Heart left ventricle (tissue), 16 donors: ENCODE results near the gene PAN3. TPM values are rescaled to one million over a fixed set of nuclear protein-coding genes. Genes with fewer than 3 reads are reported as not detected.

Experiments
- ATAC-seq, 4 donors: fragments of 200-7000 bp; cut with Tn5 transposase; one replicate each; pipeline ENCODE4 v1.9.1; 2020 to 2022; ENCODE audit warnings: moderate library complexity in 4 of 4, mild to moderate bottlenecking in 3 of 4, moderate number of reproducible peaks in 1 of 4
- DNase-seq, 5 donors: peaks; one replicate each; pipeline ENCODE4 v3.0.0-alpha.2; 2020
- H3K27ac ChIP-seq, 12 donors: fragments of 200-600 bp; sonication (generic) in 4 of 12; one replicate each; pipeline versions ENCODE4 v1.5.0 to v1.8.0; 2016 to 2022; ENCODE audit warnings: mild to moderate bottlenecking in 2 of 12
- H3K27me3 ChIP-seq, 9 donors: fragments of 200-600 bp; sonication (generic) in 2 of 9; one replicate each; pipeline versions ENCODE4 v1.5.1 to v1.8.0; 2016 to 2022; ENCODE audit warnings: mild to moderate bottlenecking in 3 of 9
- H3K36me3 ChIP-seq, 9 donors: fragments of 200-600 bp; sonication (generic) in 2 of 9; one replicate each; pipeline versions ENCODE4 v1.5.0 to v1.8.0; 2018 to 2022; ENCODE audit warnings: mild to moderate bottlenecking in 2 of 9
- H3K4me1 ChIP-seq, 12 donors: fragments of 200-600 bp; sonication (generic) in 4 of 12; one replicate each; pipeline versions ENCODE4 v1.5.0 to v1.8.0; 2016 to 2022; ENCODE audit warnings: mild to moderate bottlenecking in 3 of 12
- H3K4me3 ChIP-seq, 12 donors: fragments of 200-600 bp; sonication (generic) in 4 of 12; one replicate each; pipeline versions ENCODE4 v1.5.0 to v1.8.0; 2017 to 2022; ENCODE audit warnings: mild to moderate bottlenecking in 9 of 12, moderate library complexity in 4 of 12
- H3K9me3 ChIP-seq, 12 donors: fragments of 200-600 bp; sonication (generic) in 4 of 12; one replicate each; pipeline versions ENCODE4 v1.5.0 to v1.8.0; 2016 to 2022; ENCODE audit warnings: mild to moderate bottlenecking in 1 of 12
- CTCF ChIP-seq, 12 donors: fragments of 200-600 bp; sonication (generic) in 4 of 12; IDR thresholded peaks; one replicate each; pipeline versions ENCODE4 v1.5.0 to v1.8.0; 2018 to 2022; ENCODE audit warnings: antibody characterized with exemption in 12 of 12, mild to moderate bottlenecking in 5 of 12
- POLR2A ChIP-seq, 2 donors: fragments of 450-650 bp; IDR thresholded peaks; one replicate each; pipeline ENCODE4 v1.6.1; 2017; ENCODE audit warnings: antibody characterized with exemption in 2 of 2, mild to moderate bottlenecking in 2 of 2, moderate library complexity in 2 of 2
- WGBS, 4 donors: extraction: QIAGEN DNeasy Blood & Tissue Kit in 2 of 4; methylation state at CpG; one replicate each; pipeline versions ENCODE4 v1.1.5 to v1.1.7; 2013 to 2018; 5-methylcytosine and 5-hydroxymethylcytosine counted together
- intact Hi-C, 10 donors: fragments of 100-400 bp; cut with DNase I; formaldehyde crosslinking; loops; one replicate each; pipeline versions ENCODE4 v1.11.1 to v1.14.2; 2022
- polyA plus RNA-seq, 2 donors: library from polyadenylated mRNA; stranded (reverse); fragments of 200-250 nt; gene quantifications; one replicate each; pipeline ENCODE4 v1.2.3, GENCODE V29; 2013
- total RNA-seq, 9 donors: library from RNA; depleted of rRNA in 2 of 9; stranded (reverse); fragments of >200 nt in 2 of 9; fragmentation: NEBNext Ultra II Directional in 3 of 9; extraction: Animal tissue kit (Norgen Biotek cat#: 25700) in 3 of 9; gene quantifications; one replicate each; pipeline versions ENCODE4 v1.1.0 to v1.2.4, GENCODE V29; 2016 to 2023
- donor health status: ischemic (EF 13 %, LVEDD 7.1; RV severe dilation, severe dysfunction).
- donor health status: healthy with polysubstance abuse.
- donor health status: DM: no; HTN: yes; CAD: no.
- donor health status: DM: no; HTN: no; CAD: no.
- donor health status: ischemic (EF 25% LVEDD 6.9; RV normal size, moderate dysfunction).
- donor health status: ischemic (EF 25% LVEDD 5.7; RV mildly dilated, moderate dysfunction).
- donor health status: healthy.
- donor health status: DM: yes; HTN: yes; CAD: no.
- donor health status: ischemic (EF 35%, LVEDD 5.7; RV mildly dilated, moderate dysfunction).
- donor health status: nonischemic (EF 11% LVEDD 7.7; RV severe dilation, severe dysfunction).
- donor health status: DM: yes; HTN: yes; CAD: no.
- donor health status: PGD.
- donor health status: ischemic (EF 29% LVEDD 5.4; RV normal size, mild dysfunction).
- donor health status: nonischemic (EF 23%, LVEDD 6.1; RV moderate dilation, normal function).

Gene PAN3
- total and polyA plus RNA-seq, 11 donors: 4.1 to 18.8 (median 9.2) TPM

GRCh38 chr13:28271056-28271840, 132.9 kb downstream of the PAN3 start:
- Histone ChIP-seq H3K4me1 (peaks cover 0 to 11% (median 0%) of the 10 kb centered on the region in 12 donors), H3K27ac (no peak overlapping the region), H3K4me3 (no peak overlapping the region), H3K9me3 (no peaks in the 10 kb centered on the region), H3K27me3 (no peaks in the 10 kb centered on the region), H3K36me3 (peaks cover 0 to 99% (median 71%) of the 10 kb centered on the region in 9 donors)
- ATAC-seq (no peak), DNase-seq (no peak)
- 94 to 95% (median 94%) methylated on average over 2 of the region's 2 CpGs for WGBS, 4 donors
- TF ChIP-seq POLR2A (IDR thresholded peaks at IDR 0.05) (no peak), CTCF (IDR thresholded peaks at IDR 0.05) (no peak)
- intact Hi-C loops: no loop called here

DNA sequence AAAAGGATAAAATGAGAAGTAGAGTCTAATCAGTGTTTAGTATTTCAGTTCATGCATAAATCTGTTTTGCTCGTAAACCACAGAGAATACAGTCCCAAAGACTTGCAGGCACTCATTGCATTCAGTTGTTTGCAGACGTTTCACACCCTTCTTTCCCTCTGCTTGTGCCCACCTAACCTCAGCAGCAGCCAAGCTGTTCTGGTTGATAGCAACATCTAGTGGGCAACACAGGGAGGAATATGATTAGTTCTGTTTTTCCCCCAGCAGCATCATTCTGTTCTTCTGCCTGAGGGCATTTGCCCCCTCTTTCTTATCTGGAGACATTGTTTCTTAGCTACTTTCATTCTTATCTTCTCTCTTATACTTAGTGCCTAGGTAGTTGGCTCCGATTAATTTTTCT, 135.6 kb downstream of the PAN3 start:
- TF ChIP-seq POLR2A (IDR thresholded peaks at IDR 0.05): no peak
- no peak for TF ChIP-seq CTCF (IDR thresholded peaks at IDR 0.05)
- ATAC-seq: no peak
- no peak for DNase-seq
- Histone ChIP-seq H3K27ac (no peak overlapping the region), H3K36me3 (peaks cover 0 to 99% (median 69%) of the 10 kb centered on the region in 9 donors), H3K9me3 (no peaks in the 10 kb centered on the region), H3K27me3 (no peaks in the 10 kb centered on the region), H3K4me3 (no peak overlapping the region), H3K4me1 (peaks cover 0 to 1% (median 0%) of the 10 kb centered on the region in 12 donors)
- 77 to 83% (median 81%) methylated on average over 3 of the region's 3 CpGs for WGBS, 4 donors
- intact Hi-C loops: no loop called here

DNA sequence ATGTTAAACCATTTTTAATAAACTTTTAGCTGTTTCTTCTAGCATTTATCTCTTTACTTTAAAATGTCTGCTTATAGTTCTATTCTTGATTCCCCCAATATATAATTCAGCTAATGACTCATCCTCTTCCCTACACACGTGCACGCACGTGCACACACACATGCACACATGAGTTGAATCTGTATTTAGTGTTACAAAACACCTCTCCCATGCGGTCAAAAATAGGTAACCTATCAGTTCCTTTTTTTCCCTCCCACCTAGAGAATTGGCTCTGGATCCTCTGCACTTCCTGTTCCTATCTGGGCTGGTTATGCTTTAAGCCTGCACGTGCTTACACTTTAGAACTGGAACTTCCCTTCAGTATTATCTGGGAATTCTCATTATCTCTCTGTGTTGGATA, 144.1 kb downstream of the PAN3 start:
- 61 to 71% (median 70%) methylated on average over 5 of the region's 5 CpGs for WGBS, 4 donors
- Histone ChIP-seq H3K4me1 (no peaks in the 10 kb centered on the region), H3K27me3 (no peaks in the 10 kb centered on the region), H3K4me3 (no peak overlapping the region), H3K27ac (no peak overlapping the region), H3K36me3 (peaks cover 0 to 100% (median 84%) of the 10 kb centered on the region in 9 donors), H3K9me3 (no peaks in the 10 kb centered on the region)
- no peak for TF ChIP-seq CTCF (IDR thresholded peaks at IDR 0.05)
- no peak for TF ChIP-seq POLR2A (IDR thresholded peaks at IDR 0.05)
- ATAC-seq: peak in 1 of 4 donors; percentile 11
- intact Hi-C loops: no loop called here
- DNase-seq: no peak

- Histone ChIP-seq H3K4me3 (no peak overlapping the region), H3K4me1 (no peaks in the 10 kb centered on the region), H3K27me3 (no peaks in the 10 kb centered on the region), H3K9me3 (no peaks in the 10 kb centered on the region), H3K27ac (no peak overlapping the region), H3K36me3 (peaks cover 0 to 100% (median 86%) of the 10 kb centered on the region in 9 donors)
- TF ChIP-seq CTCF (IDR thresholded peaks at IDR 0.05) (no peak), POLR2A (IDR thresholded peaks at IDR 0.05) (no peak)
- intact Hi-C loops: no loop called here
- 96 to 99% (median 98%) methylated on average over 3 of the region's 3 CpGs for WGBS, 4 donors
- no peak for ATAC-seq
- no peak for DNase-seq
Observed at GRCh38 chr13:28283600-28283999, 145.3 kb downstream of the PAN3 start.
